ENCODE data around the gene KRTAP4-16. TPM values are rescaled to one million over a fixed set of nuclear protein-coding genes. Genes with fewer than 3 reads are reported as not detected.
"Not testable (repeated sequence)": the region's sequence is repeated elsewhere in the genome, so short reads cannot be mapped to it uniquely, and the experiment has no call there.

The KRTAP4-16 gene
- total RNA-seq, 2 donors from 2014 or later: not detected

GRCh38 chr17:41108728-41109386, 6.8 kb upstream of the KRTAP4-16 start:
- H3K4me3 Mint-ChIP-seq; H3K36me3 Mint-ChIP-seq; H3K4me1 Mint-ChIP-seq (ENCODE audit: low read depth in 2 of 2); H3K9me3 Mint-ChIP-seq; ATAC-seq; H3K27ac Mint-ChIP-seq; DNase-seq (ENCODE audit: low spot score): not testable (repeated sequence)
- peaks cover 16 to 46% of the 10 kb centered on the region in 2 donors for H3K27me3 Mint-ChIP-seq

- no peak for ATAC-seq
- no peaks in the 10 kb centered on the region for H3K9me3 Mint-ChIP-seq
- no peak overlapping the region for H3K4me3 Mint-ChIP-seq
- H3K27ac Mint-ChIP-seq: no peak overlapping the region
- DNase-seq (ENCODE audit: low spot score): no peak
- no peaks in the 10 kb centered on the region for H3K36me3 Mint-ChIP-seq
- H3K4me1 Mint-ChIP-seq (ENCODE audit: low read depth in 2 of 2): no peaks in the 10 kb centered on the region
- peaks cover 16 to 46% of the 10 kb centered on the region in 2 donors for H3K27me3 Mint-ChIP-seq
These were observed 6.0 kb upstream of the KRTAP4-16 start for GRCh38 chr17:41107941-41108450.

- DNase-seq (ENCODE audit: low spot score); H3K9me3 Mint-ChIP-seq; H3K36me3 Mint-ChIP-seq; H3K4me1 Mint-ChIP-seq (ENCODE audit: low read depth in 2 of 2); H3K4me3 Mint-ChIP-seq; H3K27ac Mint-ChIP-seq; ATAC-seq: not testable (repeated sequence)
- H3K27me3 Mint-ChIP-seq: peaks cover 22 to 38% of the 10 kb centered on the region in 2 donors
These were observed 3.3 kb upstream of the KRTAP4-16 start, which contains the start of gene KRTAP4-9 for GRCh38 chr17:41105347-41105746. KRTAP4-9 (plus strand) TSS chr17:41105389; CDS start chr17:41105389, 0 bp downstream.

GRCh38 chr17:41104386-41105038, 2.5 kb upstream of the KRTAP4-16 start:
- not testable (repeated sequence) for H3K4me3 Mint-ChIP-seq; H3K4me1 Mint-ChIP-seq (ENCODE audit: low read depth in 2 of 2); H3K9me3 Mint-ChIP-seq; DNase-seq (ENCODE audit: low spot score); H3K36me3 Mint-ChIP-seq; ATAC-seq; H3K27ac Mint-ChIP-seq
- H3K27me3 Mint-ChIP-seq: peaks cover 22 to 39% of the 10 kb centered on the region in 2 donors

GRCh38 chr17:41103896-41104295, 1.9 kb upstream of the KRTAP4-16 start:
- no peaks in the 10 kb centered on the region for H3K36me3 Mint-ChIP-seq
- no peak overlapping the region for H3K27ac Mint-ChIP-seq
- no peaks in the 10 kb centered on the region for H3K9me3 Mint-ChIP-seq
- H3K27me3 Mint-ChIP-seq: peaks cover 21 to 35% of the 10 kb centered on the region in 2 donors
- ATAC-seq (no peak), DNase-seq (ENCODE audit: low spot score) (no peak)
- H3K4me3 Mint-ChIP-seq: no peak overlapping the region
- H3K4me1 Mint-ChIP-seq (ENCODE audit: low read depth in 2 of 2): no peaks in the 10 kb centered on the region

- DNase-seq (ENCODE audit: low spot score); H3K4me3 Mint-ChIP-seq; ATAC-seq; H3K36me3 Mint-ChIP-seq; H3K9me3 Mint-ChIP-seq; H3K4me1 Mint-ChIP-seq (ENCODE audit: low read depth in 2 of 2); H3K27ac Mint-ChIP-seq: not testable (repeated sequence)
- H3K27me3 Mint-ChIP-seq: peaks cover 17 to 42% of the 10 kb centered on the region in 2 donors
These were observed 2.1 kb downstream of the KRTAP4-16 start for GRCh38 chr17:41099682-41100480.

- ATAC-seq (no peak), DNase-seq (ENCODE audit: low spot score) (no peak)
- peaks cover 18 to 42% of the 10 kb centered on the region in 2 donors for H3K27me3 Mint-ChIP-seq
- H3K4me3 Mint-ChIP-seq: no peak overlapping the region
- H3K4me1 Mint-ChIP-seq (ENCODE audit: low read depth in 2 of 2): no peaks in the 10 kb centered on the region
- no peaks in the 10 kb centered on the region for H3K9me3 Mint-ChIP-seq
- no peaks in the 10 kb centered on the region for H3K36me3 Mint-ChIP-seq
- no peak overlapping the region for H3K27ac Mint-ChIP-seq
These were observed 3.5 kb downstream of the KRTAP4-16 start for GRCh38 chr17:41098481-41098880.

- DNase-seq (ENCODE audit: low spot score) (no peak), ATAC-seq (no peak)
- no peaks in the 10 kb centered on the region for H3K36me3 Mint-ChIP-seq
- H3K27ac Mint-ChIP-seq: no peak within 1 kb of the TSS
- H3K4me3 Mint-ChIP-seq: no peak within 1 kb of the TSS
- no peaks in the 10 kb centered on the region for H3K4me1 Mint-ChIP-seq (ENCODE audit: low read depth in 2 of 2)
- peaks cover 18 to 42% of the 10 kb centered on the region in 2 donors for H3K27me3 Mint-ChIP-seq
- H3K9me3 Mint-ChIP-seq: no peaks in the 10 kb centered on the region
These were observed 4.0 kb downstream of the KRTAP4-16 start, which contains the start of gene KRTAP4-8 for GRCh38 chr17:41098042-41098441. KRTAP4-8 (minus strand) TSS chr17:41098142; CDS start chr17:41098084, 58 bp downstream.

- peaks cover 13 to 42% of the 10 kb centered on the region in 2 donors for H3K27me3 Mint-ChIP-seq
- ATAC-seq (no peak), DNase-seq (ENCODE audit: low spot score) (no peak)
- no peaks in the 10 kb centered on the region for H3K36me3 Mint-ChIP-seq
- no peaks in the 10 kb centered on the region for H3K9me3 Mint-ChIP-seq
- H3K4me3 Mint-ChIP-seq: no peak overlapping the region
- H3K27ac Mint-ChIP-seq: no peak overlapping the region
- H3K4me1 Mint-ChIP-seq (ENCODE audit: low read depth in 2 of 2): no peaks in the 10 kb centered on the region
These were observed 6.0 kb downstream of the KRTAP4-16 start for GRCh38 chr17:41096055-41096454.

GRCh38 chr17:41088760-41089352, 13.2 kb downstream of the KRTAP4-16 start:
- not testable (repeated sequence) for H3K36me3 Mint-ChIP-seq; DNase-seq (ENCODE audit: low spot score); H3K4me1 Mint-ChIP-seq (ENCODE audit: low read depth in 2 of 2); ATAC-seq; H3K9me3 Mint-ChIP-seq; H3K4me3 Mint-ChIP-seq; H3K27ac Mint-ChIP-seq
- H3K27me3 Mint-ChIP-seq: peaks cover 13 to 25% of the 10 kb centered on the region in 2 donors

- not testable (repeated sequence) for ATAC-seq; H3K9me3 Mint-ChIP-seq; DNase-seq (ENCODE audit: low spot score); H3K4me1 Mint-ChIP-seq (ENCODE audit: low read depth in 2 of 2); H3K4me3 Mint-ChIP-seq; H3K36me3 Mint-ChIP-seq; H3K27ac Mint-ChIP-seq
- peaks cover 17 to 28% of the 10 kb centered on the region in 2 donors for H3K27me3 Mint-ChIP-seq
These were observed 17.7 kb downstream of the KRTAP4-16 start, which contains the start of gene KRTAP4-7 for GRCh38 chr17:41084100-41084856. KRTAP4-7 (plus strand) TSS chr17:41084150; CDS start chr17:41084207, 57 bp downstream.

GRCh38 chr17:41083427-41083826, 18.6 kb downstream of the KRTAP4-16 start:
- peaks cover 11 to 22% of the 10 kb centered on the region in 2 donors for H3K27me3 Mint-ChIP-seq
- H3K9me3 Mint-ChIP-seq; H3K27ac Mint-ChIP-seq; H3K4me3 Mint-ChIP-seq; ATAC-seq; H3K36me3 Mint-ChIP-seq; H3K4me1 Mint-ChIP-seq (ENCODE audit: low read depth in 2 of 2); DNase-seq (ENCODE audit: low spot score): not testable (repeated sequence)

GRCh38 chr17:41082626-41083025, 19.4 kb downstream of the KRTAP4-16 start:
- Mint-ChIP-seq H3K27ac (no peak overlapping the region), H3K4me1 (ENCODE audit: low read depth in 2 of 2) (no peaks in the 10 kb centered on the region), H3K36me3 (no peaks in the 10 kb centered on the region), H3K9me3 (no peaks in the 10 kb centered on the region), H3K27me3 (peaks cover 16 to 21% of the 10 kb centered on the region in 2 donors), H3K4me3 (no peak overlapping the region)
- no peak for DNase-seq (ENCODE audit: low spot score)
- ATAC-seq: no peak

Data from natural killer cell treated with Interleukin-12 subunit alpha and Interleukin-12 subunit beta and Interleukin-15 and Interleukin-18, amount 100 ng/mL, for 72 hours (primary cell).